ENCODE measurements around the gene DNAH8.
"Not testable (repeated sequence)": the region's sequence is repeated elsewhere in the genome, so short reads cannot be mapped to it uniquely, and the experiment has no call there.

Gene DNAH8, protein sequence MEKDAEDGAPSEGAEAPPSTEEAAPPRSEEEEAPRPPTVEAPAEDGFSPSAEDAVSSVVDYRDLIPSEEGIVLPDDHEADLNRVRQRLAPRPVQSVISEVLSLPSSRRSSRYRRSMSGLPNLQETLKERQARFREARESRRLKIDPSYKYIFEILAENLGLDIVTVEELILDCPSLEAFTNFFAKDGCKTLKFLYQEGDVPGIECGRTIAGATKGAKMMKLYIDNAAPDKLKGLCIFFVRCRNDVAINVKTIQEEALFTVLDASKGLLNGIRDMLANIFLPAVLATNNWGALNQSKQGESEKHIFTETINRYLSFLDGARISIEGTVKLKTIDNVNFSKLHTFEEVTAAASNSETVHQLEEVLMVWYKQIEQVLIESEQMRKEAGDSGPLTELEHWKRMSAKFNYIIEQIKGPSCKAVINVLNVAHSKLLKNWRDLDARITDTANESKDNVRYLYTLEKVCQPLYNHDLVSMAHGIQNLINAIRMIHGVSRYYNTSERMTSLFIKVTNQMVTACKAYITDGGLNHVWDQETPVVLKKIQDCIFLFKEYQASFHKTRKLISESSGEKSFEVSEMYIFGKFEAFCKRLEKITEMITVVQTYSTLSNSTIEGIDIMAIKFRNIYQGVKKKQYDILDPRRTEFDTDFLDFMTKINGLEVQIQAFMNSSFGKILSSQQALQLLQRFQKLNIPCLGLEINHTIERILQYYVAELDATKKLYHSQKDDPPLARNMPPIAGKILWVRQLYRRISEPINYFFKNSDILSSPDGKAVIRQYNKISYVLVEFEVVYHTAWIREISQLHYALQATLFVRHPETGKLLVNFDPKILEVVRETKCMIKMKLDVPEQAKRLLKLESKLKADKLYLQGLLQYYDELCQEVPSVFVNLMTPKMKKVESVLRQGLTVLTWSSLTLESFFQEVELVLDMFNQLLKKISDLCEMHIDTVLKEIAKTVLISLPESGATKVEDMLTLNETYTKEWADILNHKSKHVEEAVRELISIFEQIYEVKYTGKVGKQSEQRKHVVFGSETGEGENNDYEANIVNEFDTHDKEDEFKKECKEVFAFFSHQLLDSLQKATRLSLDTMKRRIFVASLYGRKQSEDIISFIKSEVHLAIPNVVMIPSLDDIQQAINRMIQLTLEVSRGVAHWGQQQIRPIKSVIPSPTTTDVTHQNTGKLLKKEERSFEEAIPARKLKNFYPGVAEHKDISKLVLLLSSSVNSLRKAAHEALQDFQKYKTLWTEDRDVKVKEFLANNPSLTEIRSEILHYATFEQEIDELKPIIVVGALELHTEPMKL (N-terminal part only)

DNA sequence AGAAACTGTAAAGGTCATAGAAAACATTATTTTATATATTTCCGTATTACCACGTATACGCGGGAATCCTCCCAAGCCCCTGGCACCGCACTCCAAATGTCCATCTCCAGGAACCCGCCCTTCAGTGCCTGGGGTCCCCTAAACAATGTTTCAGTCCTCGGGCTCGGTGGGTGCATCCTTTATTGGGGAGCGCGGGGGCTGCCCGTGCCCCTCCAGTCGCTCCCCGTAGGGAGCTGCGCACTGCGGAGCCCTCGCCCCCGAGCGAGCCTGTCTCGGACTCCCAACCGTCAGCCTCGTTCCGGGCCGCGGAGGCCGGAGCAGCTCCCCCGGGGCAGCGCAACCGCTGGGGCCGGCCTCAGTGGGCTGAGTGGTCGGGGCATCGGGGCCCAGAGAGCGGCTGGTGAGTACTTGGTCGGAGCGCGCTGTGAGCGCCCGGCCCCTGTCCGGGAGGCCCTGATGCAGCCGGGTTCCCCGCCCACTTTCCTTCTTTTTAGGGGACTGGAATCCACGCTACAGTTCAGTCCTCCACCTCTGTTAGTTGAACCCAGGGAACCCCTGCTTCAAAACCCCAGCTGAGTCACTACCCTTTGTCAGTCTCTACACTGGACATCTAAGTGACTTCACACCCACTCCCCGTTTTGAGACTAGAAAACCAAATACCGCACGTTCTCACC lies at the start of gene DNAH8:
Gene DNAH8 (plus strand): TSS at position 296 of the 674 bp plus-strand sequence. CDS start 7,499 bp downstream, outside the sequence.
- no peak for DNase-seq

DNA sequence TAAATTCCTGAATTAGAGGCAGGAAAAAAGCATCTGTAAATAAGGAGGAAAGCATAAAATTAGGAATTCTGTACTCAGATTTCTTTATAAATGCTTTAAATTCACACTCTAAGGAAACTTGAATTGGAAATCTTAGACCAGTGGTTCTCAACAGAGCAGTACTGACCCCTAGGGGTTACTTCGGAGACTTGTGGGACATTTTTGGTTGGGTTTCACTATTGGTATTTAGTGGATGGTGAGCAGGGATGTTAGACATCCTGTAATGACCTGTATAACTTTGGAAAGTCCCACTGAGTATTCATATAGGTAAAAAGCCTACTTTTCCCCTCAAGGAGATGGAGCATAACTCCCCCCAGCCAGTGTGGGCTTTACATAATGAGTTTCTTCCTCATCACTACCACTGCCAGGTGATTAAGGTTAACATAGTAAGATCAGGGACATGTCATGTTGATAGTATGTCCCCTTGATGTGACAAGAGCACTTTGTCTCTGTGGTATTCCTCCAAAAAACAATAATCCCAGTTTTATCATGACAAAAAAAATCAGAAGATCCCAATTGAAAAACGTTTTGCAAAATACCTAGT lies 43.1 kb upstream of the DNAH8 start:
- DNase-seq, result peak in 1 of 2 experiments; percentile 3

DNA sequence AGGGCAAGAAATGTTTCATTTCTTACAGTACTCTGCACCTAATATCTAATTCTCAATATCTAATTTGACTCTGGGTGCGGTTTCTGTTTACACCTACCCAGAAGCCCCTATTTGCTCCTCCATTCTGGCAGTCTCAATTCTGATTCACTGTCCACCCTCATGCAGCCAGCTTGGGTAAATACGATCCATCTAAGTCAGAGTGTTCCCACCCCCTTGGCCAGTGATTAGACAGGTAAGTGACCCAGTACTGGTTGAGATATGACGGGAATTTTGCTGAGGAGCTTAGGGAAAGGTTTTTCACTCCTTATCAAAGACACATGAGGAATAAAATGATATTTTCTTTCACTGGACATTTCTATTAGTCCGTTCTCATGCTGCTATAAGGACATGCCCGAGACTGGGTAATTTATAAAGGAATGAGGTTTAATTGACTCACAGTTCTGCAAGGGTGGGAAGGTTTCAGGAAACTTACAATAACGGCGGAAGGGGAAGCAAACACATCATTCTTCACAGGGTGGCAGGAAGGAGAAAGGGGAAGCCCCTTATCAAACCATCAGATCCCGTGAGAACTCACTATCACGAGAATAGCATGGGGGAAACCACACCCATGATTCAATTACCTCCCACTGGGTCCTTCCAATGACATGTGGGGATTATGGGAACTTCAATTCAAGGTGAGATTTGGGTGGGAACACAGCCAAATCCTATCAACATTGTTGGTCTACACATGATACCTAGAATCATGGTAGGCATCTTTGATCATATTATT lies 41.5 kb upstream of the DNAH8 start:
- no peak for DNase-seq

DNA sequence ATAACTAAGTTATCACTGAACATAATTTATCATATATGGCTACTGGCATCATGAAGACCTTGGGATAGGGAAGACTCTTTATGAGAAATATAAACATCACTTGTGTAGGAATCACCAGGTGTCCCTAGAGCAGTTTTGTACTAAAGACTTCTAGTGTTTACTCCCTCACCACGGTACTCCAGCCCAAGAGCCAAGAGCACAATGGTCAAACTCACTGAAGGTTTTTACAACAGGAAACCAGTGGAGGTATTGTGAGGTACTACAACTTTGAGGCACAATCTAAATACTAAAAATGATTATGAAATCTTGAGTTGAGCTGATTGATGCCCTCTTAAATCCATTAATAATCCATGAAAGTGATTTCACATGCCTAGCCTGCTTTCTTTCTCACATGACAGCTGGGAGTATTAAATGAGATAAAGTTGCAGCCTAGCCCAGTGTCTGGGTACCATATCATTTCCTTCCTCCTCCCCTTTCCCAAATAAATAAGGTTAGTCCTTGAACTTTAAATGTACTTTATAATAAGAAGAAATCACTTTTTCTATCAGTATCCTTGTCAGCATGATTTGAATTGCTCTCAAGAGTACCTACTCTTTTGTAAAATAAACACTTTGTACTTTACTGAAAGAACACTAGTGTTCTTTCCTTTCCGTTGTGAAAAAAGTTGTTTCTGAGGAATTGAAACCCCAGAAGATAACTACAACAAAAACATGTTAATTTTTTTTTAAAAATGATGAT lies 38.7 kb upstream of the DNAH8 start:
- DNase-seq, result no peak

DNA sequence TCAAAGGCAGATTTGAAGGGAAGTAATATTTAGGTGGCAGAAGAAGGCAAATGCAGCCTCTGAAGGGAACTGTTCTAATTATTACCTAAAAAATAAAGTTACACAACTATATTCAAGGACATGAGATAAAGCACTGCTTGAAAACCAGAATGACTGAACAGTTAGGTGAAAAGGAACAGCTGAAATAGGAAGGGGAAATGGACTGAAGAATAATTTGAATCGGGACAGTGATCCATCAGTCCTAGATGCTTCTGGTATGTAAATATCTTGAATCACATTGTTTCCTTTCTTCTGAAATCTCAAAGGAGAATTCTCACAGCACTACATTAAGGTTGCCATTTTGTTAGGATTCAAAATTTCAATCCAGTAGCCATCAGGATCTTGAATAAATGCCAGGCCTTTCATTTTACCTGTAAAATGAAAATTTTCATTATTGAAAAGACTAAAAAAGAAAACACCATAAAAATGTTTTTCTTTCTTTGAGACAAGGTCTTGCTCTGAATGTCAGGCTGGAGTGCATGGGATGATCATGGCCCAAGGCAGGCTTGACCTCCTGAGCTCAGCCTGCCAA lies 38.1 kb upstream of the DNAH8 start:
- no peak for DNase-seq

DNA sequence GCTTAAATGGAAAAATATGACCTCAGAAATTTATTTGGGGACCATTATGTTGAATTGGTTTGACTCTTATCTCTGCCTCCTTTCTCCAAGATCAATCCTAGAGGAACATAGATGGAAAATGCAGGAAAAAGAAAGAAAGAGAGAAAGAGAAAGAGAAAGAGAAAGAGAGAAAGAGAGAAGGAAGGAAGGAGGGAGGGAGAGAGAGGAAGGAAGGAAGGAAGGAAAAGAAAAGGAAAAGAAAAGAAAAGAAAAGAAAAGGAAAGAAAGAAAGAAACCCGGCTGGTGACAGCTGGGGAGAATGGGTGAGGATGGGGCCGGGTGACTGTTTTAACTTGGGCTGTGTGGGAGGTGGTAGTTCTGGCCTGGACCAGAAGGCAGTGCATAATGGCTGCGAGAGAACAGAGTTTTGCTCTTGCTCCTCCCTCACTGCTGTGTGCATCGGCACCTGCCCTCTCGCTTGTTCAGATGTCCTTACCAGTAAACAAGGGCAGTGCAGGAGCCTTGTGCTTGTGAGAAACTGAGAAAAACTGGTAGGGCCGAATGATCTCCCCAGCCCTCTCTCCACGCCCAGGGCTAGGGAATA lies 36.8 kb upstream of the DNAH8 start:
- DNase-seq, result no peak

DNA sequence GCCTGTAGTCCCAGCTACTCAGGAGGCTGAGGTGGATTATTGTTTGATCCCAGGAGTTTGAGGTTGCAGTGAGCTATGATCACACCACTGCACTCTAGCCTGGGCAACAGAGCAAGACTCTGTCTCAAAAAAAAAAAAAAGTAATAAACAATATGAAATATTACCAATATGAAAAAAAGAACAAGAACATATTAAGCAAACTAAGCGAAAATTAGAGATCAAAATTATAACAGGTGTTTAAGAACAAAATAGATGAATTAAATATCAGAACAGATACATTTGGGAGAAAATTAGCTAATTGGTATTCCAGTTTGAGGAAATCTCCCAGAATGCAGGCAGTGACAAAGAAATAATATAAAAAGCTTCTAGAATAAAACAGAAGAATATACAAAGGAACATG lies 35.4 kb upstream of the DNAH8 start:
- DNase-seq, result no peak

DNA sequence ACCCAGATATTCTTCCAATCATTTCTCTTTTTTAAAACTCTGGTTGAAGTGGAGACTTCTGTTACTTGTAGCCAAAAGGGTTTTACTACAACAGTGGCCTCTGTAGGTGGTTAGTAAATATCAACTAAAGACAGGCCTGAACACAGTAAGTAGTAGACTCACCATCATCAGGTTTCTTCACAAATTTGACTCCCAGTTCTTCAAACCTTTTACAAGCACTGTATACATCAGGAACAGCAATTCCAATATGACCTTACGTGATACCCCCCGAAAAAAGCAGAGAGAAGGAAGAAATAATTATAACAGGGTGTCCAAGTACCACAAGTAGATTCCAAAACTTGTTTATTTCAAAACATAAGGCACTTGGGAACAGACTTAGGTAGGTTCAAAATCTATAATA lies 33.3 kb upstream of the DNAH8 start:
- DNase-seq, result no peak

DNA sequence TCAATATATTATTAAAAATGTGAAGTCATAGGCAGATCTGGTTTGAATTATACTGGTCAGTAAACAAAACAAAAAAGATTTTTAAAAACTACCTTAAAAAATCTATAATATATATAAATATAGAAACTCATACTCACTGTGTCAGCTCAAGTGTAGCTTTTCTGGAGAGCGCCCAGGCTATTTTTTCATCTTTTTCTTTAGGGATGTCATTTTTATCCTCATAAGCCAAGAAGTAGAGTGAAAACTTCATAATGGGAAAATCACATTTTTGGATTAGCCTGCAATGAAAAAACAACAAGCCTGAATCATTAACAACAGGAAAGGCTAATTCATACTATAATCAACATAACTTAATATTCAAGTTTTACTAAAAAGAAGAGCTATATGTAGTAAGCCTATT lies 30.9 kb upstream of the DNAH8 start:
- no peak for DNase-seq

DNA sequence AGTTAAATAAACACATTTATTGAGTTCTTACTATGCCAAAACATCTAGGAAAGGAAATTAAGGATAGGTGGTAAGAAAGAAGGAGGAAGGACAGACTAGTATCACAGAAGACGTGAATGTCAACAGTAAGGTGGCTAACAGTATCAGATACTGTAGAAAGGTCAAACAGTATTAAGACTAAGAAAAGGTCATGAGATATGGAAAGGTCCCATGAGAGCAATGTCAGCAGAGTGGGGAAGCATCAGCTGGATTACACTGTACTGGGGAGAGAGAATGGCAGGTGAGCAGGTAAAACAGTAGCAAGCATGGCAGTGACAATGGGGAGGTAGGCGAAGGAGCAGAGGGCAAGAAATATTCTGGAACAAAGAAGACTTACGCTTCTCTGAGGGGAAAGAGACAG lies 30.2 kb upstream of the DNAH8 start:
- no peak for DNase-seq

DNA sequence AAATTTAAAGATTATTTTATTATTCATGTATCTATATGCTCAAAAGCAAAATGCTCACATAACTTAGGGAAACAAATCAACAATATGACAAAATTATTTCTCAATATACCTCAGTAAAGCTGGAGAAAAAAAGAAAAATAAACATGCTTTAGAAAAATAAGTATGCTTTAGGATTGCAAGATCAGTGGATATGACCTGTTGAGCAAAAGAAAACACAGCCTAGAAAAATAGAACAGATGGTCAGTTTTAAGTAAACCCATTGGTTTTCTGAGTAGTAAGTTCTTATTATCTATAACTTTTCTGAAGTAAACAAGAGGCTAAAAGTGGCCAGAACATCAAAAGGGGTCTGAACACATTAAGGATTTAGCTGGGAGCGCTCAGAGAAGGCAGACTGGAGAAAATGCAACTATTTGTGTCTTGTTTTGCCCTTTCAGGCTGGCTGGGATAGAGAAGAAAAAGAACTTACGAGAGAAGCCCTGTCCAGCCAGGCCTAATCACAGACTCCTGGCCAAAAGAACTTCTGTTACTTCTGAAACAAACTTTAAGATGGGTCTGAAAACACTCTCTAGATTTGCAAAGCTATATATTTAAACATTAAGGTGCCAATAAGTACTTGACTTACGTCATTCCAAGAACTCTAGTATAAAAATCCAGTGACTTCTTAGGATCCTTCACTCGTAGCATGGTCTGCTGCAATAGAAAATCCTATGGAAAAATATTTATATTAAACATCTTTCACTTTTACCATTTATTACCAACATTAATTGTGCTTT lies 28.7 kb upstream of the DNAH8 start:
- no peak for DNase-seq

DNA sequence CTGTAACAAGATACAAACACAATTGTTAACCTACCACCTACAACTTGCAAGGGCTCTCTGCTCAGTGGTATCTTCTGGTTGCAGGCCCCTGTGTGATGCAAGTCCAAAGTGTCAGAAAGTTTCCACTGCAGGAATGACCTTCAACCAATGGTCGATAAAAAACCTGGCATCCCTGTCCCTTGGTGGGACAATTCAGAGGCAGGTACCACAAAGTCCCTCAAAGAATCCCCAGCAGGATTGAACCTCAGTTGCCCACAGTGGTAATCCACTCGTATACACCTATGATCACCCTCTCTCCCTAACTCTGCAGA lies 28.1 kb upstream of the DNAH8 start:
- DNase-seq, result no peak

DNA sequence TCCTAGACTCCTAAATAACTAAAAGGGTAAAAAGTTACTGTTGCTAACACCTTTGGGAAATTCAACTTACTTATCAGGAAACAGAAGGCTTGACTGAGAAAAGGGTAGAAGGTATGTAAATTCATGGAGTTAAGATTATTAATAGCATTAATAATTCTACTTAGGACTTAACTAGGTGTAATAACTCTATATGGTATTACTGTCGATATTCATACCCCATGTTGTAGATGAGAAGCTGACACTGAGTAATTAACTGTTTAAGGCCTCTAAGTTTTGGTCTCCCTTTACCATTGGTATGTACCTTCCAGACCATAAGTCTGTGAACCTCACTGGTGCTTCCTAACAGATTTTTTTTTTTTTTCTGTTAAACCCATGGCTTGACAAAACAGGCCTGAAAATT lies 27.6 kb upstream of the DNAH8 start:
- DNase-seq, result no peak

DNA sequence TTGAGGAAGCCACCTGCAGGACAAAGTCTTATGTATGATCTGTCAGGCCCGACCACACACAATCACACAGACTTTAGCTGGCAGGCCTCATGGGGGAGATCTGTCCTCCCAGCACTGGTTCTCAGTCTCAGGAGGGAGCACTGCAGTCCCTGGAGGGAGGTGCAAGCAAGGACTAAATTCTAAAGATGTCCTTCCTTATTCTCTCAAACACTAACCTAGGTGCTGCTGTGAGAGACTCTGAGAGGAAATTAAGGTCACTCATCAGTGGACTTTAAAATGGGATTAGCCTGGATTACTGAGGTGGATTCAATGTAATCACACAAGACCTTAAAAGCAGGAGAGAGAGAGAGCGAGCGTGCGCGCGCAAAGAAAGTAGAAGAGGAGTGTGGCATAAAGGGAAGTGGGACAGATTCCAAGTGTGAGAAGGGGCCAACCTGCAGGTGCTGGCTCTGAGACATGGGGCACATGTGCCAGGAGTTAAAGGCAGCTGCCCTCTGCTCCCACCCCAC lies 26.5 kb upstream of the DNAH8 start:
- no peak for DNase-seq

DNA sequence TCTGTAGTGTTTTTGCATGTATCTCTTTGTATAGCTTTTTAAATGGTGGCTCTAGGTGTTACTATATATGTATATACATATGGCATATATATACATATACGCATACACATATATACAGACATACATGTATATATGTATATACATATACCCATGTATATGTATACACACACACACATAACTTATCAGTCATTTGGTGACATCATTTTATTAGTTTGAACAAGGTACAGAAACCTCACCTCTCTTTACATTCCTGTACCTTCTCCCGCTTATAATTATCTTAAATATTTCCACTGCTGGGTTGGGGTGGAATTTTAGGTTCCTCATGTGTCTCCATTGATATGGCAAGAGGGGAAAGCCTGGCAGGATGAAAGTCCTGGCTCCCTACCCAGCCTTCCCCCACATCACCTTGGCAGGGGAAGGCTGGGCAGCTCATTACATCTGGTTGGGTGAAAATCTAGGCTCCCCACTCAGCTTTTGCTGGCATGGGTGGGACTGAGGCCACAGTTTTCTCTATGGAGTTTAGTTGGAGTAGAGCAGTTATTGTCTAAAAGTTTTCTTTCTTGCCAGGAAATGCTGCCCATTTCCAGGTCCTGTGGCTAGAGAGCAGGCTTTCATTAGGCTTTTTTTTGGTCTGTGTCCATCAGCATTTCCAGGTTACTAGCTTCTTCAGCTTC lies 19.7 kb upstream of the DNAH8 start:
- DNase-seq, result no peak

DNA sequence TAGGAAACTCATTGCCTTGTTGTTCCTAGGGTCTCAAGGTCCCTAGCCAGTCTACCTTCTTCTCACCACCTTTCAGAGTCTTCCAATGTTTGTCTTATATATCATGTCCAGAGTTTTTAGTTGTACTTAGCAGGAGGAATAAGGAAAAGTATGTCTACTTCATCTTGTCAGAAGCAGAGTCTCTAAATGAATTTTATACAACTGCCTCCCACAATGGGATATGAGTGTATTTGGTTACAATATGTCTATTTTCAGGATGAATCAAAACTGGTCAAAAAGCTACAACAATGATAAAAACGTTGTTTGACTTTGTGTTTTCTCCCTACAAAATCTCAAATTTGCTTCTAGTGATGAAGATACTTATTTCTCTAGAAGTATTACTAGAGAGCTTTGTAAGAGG lies 19.2 kb upstream of the DNAH8 start:
- no peak for DNase-seq

DNA sequence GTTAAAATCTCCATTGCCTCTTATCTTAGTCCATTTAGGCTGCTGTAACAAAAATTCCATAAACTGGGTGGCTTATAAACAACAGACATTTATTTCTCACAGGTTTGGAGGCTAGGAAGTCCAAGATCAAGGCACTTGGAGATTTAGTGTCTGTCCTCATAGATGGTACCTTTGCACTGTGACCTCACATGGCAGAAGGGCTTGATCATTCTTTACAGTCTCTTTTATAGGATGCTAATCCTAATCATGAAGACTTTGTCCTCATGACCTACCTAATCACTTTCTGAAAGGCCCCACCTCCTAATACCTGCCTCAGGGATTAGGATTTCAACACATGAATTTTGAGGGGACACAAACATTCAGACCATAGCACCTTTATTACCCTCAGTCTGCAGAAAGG lies 18.8 kb upstream of the DNAH8 start:
- DNase-seq, result no peak

DNA sequence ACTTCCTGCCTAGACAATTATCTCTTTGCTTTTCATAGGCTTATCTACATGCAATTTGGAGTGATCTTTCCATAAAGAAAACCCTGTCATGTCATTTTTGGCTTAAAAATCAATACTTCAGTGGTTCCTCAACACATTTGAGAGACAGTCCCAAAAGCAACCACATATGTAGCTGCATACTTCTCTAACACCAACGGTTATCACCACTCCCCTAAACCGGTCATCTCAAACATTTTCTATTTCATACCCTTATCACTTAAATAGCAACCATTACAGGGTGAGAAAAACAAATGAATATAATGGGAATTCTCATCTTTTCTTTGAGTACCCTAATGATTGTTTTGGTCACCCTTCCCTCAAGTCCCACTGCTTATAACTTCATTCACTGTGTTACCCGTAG lies 17.3 kb upstream of the DNAH8 start:
- DNase-seq, result no peak

DNA sequence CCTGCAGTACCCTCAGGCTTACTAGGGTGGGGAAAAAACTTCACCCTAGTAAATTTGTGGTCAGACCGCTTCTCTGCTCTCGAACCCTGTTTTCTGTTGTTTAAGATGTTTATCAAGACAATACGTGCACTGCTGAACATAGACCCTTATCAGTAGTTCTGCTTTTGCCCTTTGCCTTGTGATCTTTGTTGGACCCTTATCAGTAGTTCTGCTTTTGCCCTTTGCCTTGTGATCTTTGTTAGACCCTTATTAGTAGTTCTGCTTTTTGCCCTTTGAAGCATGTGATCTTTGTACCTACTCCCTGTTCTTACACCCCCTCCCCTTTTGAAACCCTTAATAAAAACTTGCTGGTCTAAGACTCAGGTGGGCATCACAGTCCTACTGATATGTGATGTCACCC lies 15.4 kb upstream of the DNAH8 start:
- not testable (repeated sequence) for DNase-seq
